Left renal pelvis (tissue), 4 donors: ENCODE results near the gene LAIR2. TPM values are rescaled to one million over a fixed set of nuclear protein-coding genes. Genes with fewer than 3 reads are reported as not detected.

Source experiments
- DNase-seq, 4 donors: peaks; one replicate each; pipeline ENCODE4 v3.0.0-alpha.2; 2013; ENCODE audit warnings: low read depth in 4 of 4, low spot score in 3 of 4
- polyA plus RNA-seq, 4 donors: library from polyadenylated mRNA; unstranded; fragments of 120-200 nt; gene quantifications; one replicate each; pipeline ENCODE4 v1.2.1, GENCODE V29; 2013; ENCODE audit not compliant: insufficient read length in 4 of 4

Gene LAIR2
- polyA plus RNA-seq, 4 donors: 0.31 to 0.46 TPM; not detected in 2

- no peak for DNase-seq
Measured at GRCh38 chr19:54526972-54527371, 24.3 kb downstream of the LAIR2 start.

- DNase-seq: no peak
Measured at GRCh38 chr19:54530866-54531265, 28.2 kb downstream of the LAIR2 start.

DNA sequence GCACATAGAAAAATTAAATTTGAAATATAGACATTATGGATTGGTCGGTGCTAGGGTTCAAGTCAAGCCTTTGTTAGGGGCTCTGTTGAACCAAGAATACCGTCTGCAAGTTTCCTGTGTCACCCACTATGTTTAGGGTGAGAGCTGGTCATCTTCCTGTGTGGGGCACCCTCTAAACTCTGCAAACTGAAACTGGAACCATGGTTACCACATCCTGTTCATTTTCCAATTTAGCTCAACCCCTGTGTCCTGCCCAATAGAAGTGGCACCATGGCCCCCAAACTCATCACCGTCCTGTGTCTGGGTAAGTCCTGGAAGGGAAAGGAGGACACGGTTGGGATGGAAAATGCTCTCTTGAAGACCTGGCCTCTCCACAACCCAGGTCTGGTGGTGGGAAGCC lies 29.9 kb downstream of the LAIR2 start:
- DNase-seq: no peak

DNA sequence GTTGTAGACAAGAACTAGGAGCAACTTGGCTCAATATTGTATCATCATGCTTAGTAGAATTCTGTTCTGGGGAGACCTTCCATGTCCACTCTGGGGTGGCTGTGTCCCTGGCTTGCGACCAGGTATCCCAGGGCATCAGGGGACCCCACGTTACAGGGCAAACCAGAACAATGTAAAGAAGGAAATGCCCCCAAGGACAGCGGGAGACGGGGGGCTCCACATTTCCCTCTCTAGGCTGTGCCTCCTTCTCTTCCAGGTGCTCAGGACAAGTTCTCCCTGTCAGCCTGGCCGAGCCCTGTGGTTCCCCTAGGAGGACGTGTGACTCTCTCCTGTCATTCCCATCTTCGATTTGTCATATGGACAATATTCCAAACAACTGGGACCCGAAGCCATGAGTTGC lies 30.8 kb downstream of the LAIR2 start:
- DNase-seq: no peak

DNA sequence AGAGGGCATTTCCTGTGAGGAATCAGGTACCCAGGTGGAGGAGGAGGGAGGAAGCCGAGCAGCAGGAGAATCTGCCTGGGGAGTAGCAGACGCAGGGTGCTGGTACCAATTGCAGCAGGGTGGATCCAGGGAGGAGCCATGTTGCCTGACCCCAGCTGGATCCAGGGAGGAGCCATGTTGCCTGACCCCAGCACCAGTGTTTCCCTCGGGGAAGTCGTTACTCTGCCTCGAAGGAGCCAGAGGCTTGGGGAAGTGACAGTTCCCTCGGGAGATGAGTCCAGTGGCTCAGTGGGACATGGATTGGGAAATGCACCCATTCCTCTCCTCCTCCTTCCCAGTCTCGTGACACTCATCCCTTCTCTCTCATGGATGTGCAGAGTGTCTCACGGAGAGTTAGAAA lies 31.5 kb downstream of the LAIR2 start:
- no peak for DNase-seq

DNA sequence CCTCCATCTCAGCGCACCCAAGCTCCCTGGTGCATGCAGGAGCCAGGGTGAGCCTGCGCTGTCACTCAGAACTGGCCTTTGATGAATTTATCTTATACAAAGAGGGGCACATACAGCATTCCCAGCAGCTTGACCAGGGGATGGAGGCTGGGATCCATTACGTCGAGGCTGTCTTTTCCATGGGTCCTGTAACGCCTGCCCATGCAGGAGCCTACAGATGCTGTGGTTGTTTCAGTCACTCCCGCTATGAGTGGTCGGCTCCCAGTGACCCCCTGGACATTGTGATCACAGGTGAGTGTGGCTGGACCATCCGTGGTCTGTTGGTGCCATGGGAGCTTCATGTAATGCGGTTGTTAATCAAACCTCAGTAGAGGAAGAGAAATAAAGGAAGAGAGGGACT lies 33.0 kb downstream of the LAIR2 start:
- no peak for DNase-seq

GRCh38 chr19:54536956-54537355 lies 34.3 kb downstream of the LAIR2 start:
- no peak for DNase-seq

DNA sequence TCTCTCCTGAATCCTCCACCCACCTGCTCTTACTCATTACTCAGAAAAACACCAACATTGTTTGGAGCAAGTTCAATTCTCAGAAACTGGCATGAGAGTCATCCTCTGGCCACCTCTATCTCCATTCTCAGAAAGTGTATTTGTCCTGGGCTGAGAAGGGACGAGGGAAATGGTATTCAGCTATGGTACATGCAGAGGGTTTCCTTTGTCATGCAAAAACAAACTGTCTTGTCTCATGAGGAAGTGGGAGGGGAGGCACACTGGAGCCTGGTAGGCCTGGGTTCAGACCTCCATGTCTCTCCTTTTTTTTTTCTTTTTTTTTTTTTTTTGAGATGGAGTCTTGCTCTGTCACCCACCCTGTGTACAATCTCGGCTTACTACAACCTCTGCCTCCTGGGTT lies 39.1 kb downstream of the LAIR2 start:
- no peak for DNase-seq

DNA sequence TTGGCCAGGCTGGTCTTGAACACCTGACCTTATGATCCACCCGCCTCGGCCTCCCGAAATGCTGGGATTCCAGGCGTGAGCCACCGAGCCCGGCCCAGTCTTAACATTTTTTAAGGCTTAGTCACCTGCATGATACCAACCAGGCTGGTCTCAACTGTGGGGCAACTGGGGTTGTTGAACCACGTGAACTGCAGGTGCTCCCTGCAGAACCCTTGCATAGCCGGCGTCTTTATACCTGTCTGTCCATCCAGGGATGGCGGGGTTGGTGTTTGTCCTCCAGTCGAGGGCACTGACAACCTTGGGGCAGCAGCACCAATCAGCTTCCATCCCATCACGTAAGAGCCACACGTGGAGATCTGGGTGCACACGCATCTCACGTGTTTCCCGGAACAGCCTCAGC lies 46.2 kb downstream of the LAIR2 start:
- no peak for DNase-seq

- DNase-seq: no peak
Measured at GRCh38 chr19:54549224-54549623, 46.6 kb downstream of the LAIR2 start.

DNA sequence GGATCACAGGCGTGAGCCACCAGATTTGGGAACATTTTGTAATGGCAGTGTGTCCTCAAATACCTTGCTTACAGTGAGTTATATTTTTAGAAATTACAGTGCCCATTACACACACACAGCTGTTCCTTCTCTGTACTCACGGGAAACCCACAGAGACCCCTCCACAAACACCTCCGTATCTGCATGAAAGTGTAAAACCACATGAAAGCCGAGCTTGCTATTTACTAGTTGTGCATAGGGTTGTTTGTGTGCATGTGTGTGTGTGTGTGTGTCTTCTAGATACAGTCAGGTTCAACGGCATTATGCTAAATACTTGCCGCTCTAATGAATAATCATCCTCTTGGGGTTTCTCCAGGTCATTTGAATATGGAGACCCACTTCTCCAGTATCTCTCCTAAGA lies 48.7 kb downstream of the LAIR2 start:
- DNase-seq: no peak

- no peak for DNase-seq
Measured at GRCh38 chr19:54551950-54552912, 49.6 kb downstream of the LAIR2 start.

GRCh38 chr19:54552913-54553310 lies 50.3 kb downstream of the LAIR2 start:
- DNase-seq: no peak

GRCh38 chr19:54554006-54554405 lies 51.4 kb downstream of the LAIR2 start:
- no peak for DNase-seq

GRCh38 chr19:54554896-54555295 lies 52.3 kb downstream of the LAIR2 start:
- no peak for DNase-seq

DNA sequence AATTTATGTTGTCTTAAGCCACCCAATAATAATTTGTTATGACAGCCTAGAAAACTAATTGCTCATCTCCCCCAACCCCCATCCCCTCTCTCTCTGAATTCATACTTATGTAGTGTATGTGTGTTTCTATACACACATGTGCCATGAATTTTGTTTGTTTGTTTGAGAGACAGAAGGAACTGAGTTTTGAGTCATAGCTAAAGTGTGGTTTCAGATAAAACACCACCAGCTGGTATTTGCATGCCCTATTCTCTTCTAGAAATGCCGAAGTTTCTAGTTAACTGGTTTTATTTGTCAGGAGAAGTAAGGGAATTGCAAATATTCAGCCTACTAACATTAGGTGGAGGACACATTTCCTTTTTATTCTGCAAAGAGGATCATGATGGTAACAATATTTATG lies 53.6 kb downstream of the LAIR2 start:
- DNase-seq: no peak

GRCh38 chr19:54558339-54558738 lies 55.7 kb downstream of the LAIR2 start:
- DNase-seq: no peak

Other genes starting within 250 kb of the LAIR2 start
- 10 to 100 TPM in 1 of 4 donors, 1 to 10 TPM in 3; 2.4 to 10.9 (median 2.8) TPM for gene LILRB5, start 245.6 kb upstream of the LAIR2 start, polyA plus RNA-seq
- 1 to 10 TPM in 3 of 4 donors, under 1 TPM in 1; 0.80 to 1.9 (median 1.3) TPM for gene LILRB2, start 221.7 kb upstream of the LAIR2 start, polyA plus RNA-seq
- under 1 TPM; 0.37 to 0.93 (median 0.73) TPM for gene LILRA5, start 189.7 kb upstream of the LAIR2 start, polyA plus RNA-seq
- under 1 TPM in 3 of 4 donors, not detected in 1; 0.09 to 0.23 (median 0.16) TPM for gene LILRA4, start 163.7 kb upstream of the LAIR2 start, polyA plus RNA-seq
- 10 to 100 TPM in 1 of 4 donors, 1 to 10 TPM in 3; 3.2 to 10.6 (median 5.1) TPM for gene LAIR1, start 137.9 kb upstream of the LAIR2 start, polyA plus RNA-seq
- gene TTYH1, start 87.4 kb upstream of the LAIR2 start, polyA plus RNA-seq: 10 to 100 TPM in 1 of 4 donors, 1 to 10 TPM in 3; 2.1 to 12.1 (median 8.7) TPM
- gene LENG8, start 53.6 kb upstream of the LAIR2 start, polyA plus RNA-seq: 100 to 1,000 TPM in 3 of 4 donors, 10 to 100 TPM in 1; 96.5 to 227 (median 138) TPM
- 1 to 10 TPM; 1.1 to 2.9 (median 2.1) TPM for gene LENG9, start 39.1 kb upstream of the LAIR2 start, polyA plus RNA-seq
- gene CDC42EP5, start 29.5 kb upstream of the LAIR2 start, polyA plus RNA-seq: 10 to 100 TPM; 24.1 to 61.0 (median 40.2) TPM
- gene LILRA2, start 71.0 kb downstream of the LAIR2 start, polyA plus RNA-seq: 1 to 10 TPM in 2 of 4 donors, under 1 TPM in 2; 0.79 to 2.2 (median 1.1) TPM
- gene LILRA1, start 90.8 kb downstream of the LAIR2 start, polyA plus RNA-seq: under 1 TPM; 0.20 to 0.70 (median 0.53) TPM
- 1 to 10 TPM; 1.0 to 1.5 (median 1.4) TPM for gene LILRB1, start 127.7 kb downstream of the LAIR2 start, polyA plus RNA-seq
- gene LILRB4, start 160.2 kb downstream of the LAIR2 start, polyA plus RNA-seq: 1 to 10 TPM in 3 of 4 donors, under 1 TPM in 1; 0.92 to 3.6 (median 1.2) TPM
- gene KIR3DL3, start 221.6 kb downstream of the LAIR2 start, polyA plus RNA-seq: not detected
- gene KIR2DL3, start 235.7 kb downstream of the LAIR2 start, polyA plus RNA-seq: not detected